Neural cell (in vitro differentiated cells): ENCODE results near the gene SLC25A29.

Source experiments
- EP300 ChIP-seq: fragments of 450-650 bp; conservative IDR thresholded peaks from 2 replicates; pipeline ENCODE4 v1.6.1; 2014; ENCODE audit warnings: antibody characterized with exemption, mild to moderate bottlenecking, moderate library complexity; ENCODE audit not compliant: poor library complexity, severe bottlenecking
- EZH2 ChIP-seq: fragments of 200-600, 300-800 bp; shearing (Covaris generic), sonication (generic); IDR thresholded peaks from 2 replicates; pipeline ENCODE4 v1.6.1; 2014; ENCODE audit warnings: antibody characterized with exemption, low read length, borderline replicate concordance, mild to moderate bottlenecking; ENCODE audit not compliant: insufficient read depth, poor library complexity, severe bottlenecking
- POLR2AphosphoS5 ChIP-seq: IDR thresholded peaks from 2 replicates; pipeline ENCODE4 v1.6.1; 2012
- TF ChIP-seq, protein P1 (sequence below): fragments of 450-650 bp; IDR thresholded peaks from 2 replicates; pipeline ENCODE4 v1.5.1; 2014; ENCODE audit warnings: antibody characterized with exemption, mild to moderate bottlenecking, moderate library complexity; ENCODE audit not compliant: poor library complexity, severe bottlenecking
- TF ChIP-seq, protein P2 (sequence below): IDR thresholded peaks from 2 replicates; pipeline ENCODE4 v1.6.1; 2012; ENCODE audit warnings: borderline replicate concordance

DNA sequence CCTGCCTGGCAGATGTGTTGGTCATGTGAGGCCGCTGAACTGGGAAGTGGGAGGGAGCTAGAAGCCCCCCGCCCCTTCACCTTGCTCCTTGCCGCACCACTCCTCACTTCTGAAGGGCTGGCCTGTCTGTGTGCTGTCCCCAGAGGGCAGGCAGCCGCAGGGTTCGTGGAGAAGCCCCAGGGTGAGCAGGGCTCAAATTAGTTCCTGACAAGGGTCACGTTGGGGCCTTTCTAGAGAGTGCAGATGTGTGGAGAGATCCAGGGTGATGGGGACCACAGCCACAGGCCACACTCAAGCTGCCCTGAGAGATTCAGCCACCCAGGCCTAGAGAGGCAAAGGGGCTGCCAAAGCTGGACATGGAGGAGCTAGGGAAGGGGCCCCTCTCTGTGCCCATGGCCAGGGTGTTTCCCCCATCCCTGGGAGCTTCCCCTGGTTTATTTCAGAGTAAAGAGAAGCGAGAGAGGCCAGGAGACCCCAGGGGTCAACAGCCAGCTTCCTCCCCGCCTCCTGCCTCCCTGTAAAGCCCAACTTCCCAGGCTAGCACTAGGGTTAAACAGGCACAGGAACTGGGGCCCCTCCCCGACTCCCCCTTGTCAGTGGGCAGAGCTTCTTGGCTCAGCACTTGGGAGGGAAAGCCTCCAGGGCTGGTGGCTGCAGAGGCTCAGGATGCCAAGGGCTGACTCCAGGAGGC, 16.2 kb downstream of the SLC25A29 start:
- TF ChIP-seq, protein P1, sequence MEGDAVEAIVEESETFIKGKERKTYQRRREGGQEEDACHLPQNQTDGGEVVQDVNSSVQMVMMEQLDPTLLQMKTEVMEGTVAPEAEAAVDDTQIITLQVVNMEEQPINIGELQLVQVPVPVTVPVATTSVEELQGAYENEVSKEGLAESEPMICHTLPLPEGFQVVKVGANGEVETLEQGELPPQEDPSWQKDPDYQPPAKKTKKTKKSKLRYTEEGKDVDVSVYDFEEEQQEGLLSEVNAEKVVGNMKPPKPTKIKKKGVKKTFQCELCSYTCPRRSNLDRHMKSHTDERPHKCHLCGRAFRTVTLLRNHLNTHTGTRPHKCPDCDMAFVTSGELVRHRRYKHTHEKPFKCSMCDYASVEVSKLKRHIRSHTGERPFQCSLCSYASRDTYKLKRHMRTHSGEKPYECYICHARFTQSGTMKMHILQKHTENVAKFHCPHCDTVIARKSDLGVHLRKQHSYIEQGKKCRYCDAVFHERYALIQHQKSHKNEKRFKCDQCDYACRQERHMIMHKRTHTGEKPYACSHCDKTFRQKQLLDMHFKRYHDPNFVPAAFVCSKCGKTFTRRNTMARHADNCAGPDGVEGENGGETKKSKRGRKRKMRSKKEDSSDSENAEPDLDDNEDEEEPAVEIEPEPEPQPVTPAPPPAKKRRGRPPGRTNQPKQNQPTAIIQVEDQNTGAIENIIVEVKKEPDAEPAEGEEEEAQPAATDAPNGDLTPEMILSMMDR: no peak
- TF ChIP-seq, protein P2, sequence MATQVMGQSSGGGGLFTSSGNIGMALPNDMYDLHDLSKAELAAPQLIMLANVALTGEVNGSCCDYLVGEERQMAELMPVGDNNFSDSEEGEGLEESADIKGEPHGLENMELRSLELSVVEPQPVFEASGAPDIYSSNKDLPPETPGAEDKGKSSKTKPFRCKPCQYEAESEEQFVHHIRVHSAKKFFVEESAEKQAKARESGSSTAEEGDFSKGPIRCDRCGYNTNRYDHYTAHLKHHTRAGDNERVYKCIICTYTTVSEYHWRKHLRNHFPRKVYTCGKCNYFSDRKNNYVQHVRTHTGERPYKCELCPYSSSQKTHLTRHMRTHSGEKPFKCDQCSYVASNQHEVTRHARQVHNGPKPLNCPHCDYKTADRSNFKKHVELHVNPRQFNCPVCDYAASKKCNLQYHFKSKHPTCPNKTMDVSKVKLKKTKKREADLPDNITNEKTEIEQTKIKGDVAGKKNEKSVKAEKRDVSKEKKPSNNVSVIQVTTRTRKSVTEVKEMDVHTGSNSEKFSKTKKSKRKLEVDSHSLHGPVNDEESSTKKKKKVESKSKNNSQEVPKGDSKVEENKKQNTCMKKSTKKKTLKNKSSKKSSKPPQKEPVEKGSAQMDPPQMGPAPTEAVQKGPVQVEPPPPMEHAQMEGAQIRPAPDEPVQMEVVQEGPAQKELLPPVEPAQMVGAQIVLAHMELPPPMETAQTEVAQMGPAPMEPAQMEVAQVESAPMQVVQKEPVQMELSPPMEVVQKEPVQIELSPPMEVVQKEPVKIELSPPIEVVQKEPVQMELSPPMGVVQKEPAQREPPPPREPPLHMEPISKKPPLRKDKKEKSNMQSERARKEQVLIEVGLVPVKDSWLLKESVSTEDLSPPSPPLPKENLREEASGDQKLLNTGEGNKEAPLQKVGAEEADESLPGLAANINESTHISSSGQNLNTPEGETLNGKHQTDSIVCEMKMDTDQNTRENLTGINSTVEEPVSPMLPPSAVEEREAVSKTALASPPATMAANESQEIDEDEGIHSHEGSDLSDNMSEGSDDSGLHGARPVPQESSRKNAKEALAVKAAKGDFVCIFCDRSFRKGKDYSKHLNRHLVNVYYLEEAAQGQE: no peak
- TF ChIP-seq EZH2 (no peak), EP300 (no peak), POLR2AphosphoS5 (no peak)
